HepG2 (cell line): ENCODE results near the gene KLB. TPM values are rescaled to one million over a fixed set of nuclear protein-coding genes. Genes with fewer than 3 reads are reported as not detected.

ENCODE experiments used
- DMAP1 ChIP-seq: IDR thresholded peaks from 2 replicates; pipeline ENCODE4 v1.6.1; 2016
- GFI1 ChIP-seq: sonication (generic); formaldehyde crosslinking; IDR thresholded peaks from 2 replicates; pipeline ENCODE4 v1.5.0; 2020; ENCODE audit warnings: missing genetic modification reagents, mild to moderate bottlenecking, borderline replicate concordance
- KDM3A ChIP-seq: IDR thresholded peaks from 2 replicates; pipeline ENCODE4 v1.6.1; 2018; ENCODE audit warnings: low read depth, missing compliant biosample characterization
- KIAA2018 ChIP-seq: sonication (generic); formaldehyde crosslinking; IDR thresholded peaks from 2 replicates; pipeline ENCODE4 v1.5.0; 2020; ENCODE audit warnings: mild to moderate bottlenecking, missing genetic modification reagents, borderline replicate concordance
- MAFF ChIP-seq: IDR thresholded peaks from 2 replicates; pipeline ENCODE4 v1.6.1; 2011; ENCODE audit warnings: low read depth, low read length, improper control_type of control experiment
- SRSF4 ChIP-seq: fragments of 200-400 bp; formaldehyde crosslinking; IDR thresholded peaks from one replicate; pipeline ENCODE4 v1.6.1; 2018; ENCODE audit warnings: mild to moderate bottlenecking, low read depth, low read length, moderate library complexity; ENCODE audit not compliant: poor library complexity, severe bottlenecking
- ZFP37 ChIP-seq: sonication (generic); formaldehyde crosslinking; IDR thresholded peaks from 2 replicates; pipeline ENCODE4 v1.4.0; 2020; ENCODE audit warnings: missing genetic modification reagents, borderline replicate concordance
- ZMAT5 ChIP-seq: sonication (generic); formaldehyde crosslinking; IDR thresholded peaks from 2 replicates; pipeline ENCODE4 v1.5.0; 2020; ENCODE audit warnings: mild to moderate bottlenecking, low read depth, missing genetic modification reagents, borderline replicate concordance
- ZNF260 ChIP-seq: sonication (generic); formaldehyde crosslinking; IDR thresholded peaks from 2 replicates; pipeline ENCODE4 v1.4.0; 2020; ENCODE audit warnings: missing genetic modification reagents, low read depth, mild to moderate bottlenecking, borderline replicate concordance
- ZNF629 ChIP-seq: sonication (generic); formaldehyde crosslinking; conservative IDR thresholded peaks from 2 replicates; pipeline ENCODE4 v1.5.0; 2020; ENCODE audit warnings: missing genetic modification reagents
- ZNF768 ChIP-seq: sonication (generic); formaldehyde crosslinking; IDR thresholded peaks from 2 replicates; pipeline ENCODE4 v1.4.0; 2020; ENCODE audit warnings: missing genetic modification reagents
- polyA plus RNA-seq, 8 experiments: library from polyadenylated mRNA; depleted of rRNA in 3 of 8; stranded (reverse) in 7 of 8; unstranded in 1 of 8; fragments of >200 nt; fragmentation: Illumina TruSeq in 4 of 8; extraction: Trizol in 4 of 8; gene quantifications; 2 replicates each; pipeline versions ENCODE4 v1.2.1 to v1.2.3, GENCODE V29; 2011 to 2016; ENCODE audit warnings: low read depth in 4 of 8, missing spikeins in 1 of 8, mixed read lengths in 1 of 8; ENCODE audit not compliant: insufficient read depth in 1 of 8
- total RNA-seq, 5 experiments: library from RNA; depleted of rRNA; stranded (reverse); fragments of >200 nt; fragmentation: Illumina TruSeq; extraction: Trizol; gene quantifications; 2 replicates each; pipeline ENCODE4 v1.2.3, GENCODE V29; 2016; ENCODE audit warnings: low read depth in 1 of 5
- TF ChIP-seq, protein P1 (sequence below): sonication (generic); formaldehyde crosslinking; IDR thresholded peaks from 2 replicates; pipeline ENCODE4 v1.5.0; 2020; ENCODE audit warnings: mild to moderate bottlenecking, missing genetic modification reagents

The KLB gene
- total and polyA plus RNA-seq, 2 of the 13 experiments (the other 11 are each of a cell fraction or from before 2014, with no cell fraction given): 25.3 to 82.0 TPM

DNA sequence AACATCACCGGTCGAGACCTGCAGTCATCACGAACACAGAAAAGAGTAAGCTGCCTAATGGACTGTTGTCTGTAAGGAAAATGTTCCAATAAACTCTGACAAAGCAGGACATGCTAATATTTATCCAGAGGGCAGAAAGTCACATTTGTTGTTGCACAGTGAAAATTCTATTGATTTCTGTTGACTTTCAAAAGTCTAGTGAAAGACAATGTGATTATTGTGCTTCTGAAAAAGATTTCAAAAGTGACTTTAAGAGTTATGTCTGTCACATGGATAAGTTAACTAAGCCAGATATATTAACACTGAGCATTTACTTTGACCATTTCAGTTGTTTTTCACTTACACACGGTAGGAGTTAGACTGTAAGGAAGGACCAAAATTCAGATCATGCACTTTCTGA, 31.3 kb upstream of the KLB start (continued):
- TF ChIP-seq, protein P1, sequence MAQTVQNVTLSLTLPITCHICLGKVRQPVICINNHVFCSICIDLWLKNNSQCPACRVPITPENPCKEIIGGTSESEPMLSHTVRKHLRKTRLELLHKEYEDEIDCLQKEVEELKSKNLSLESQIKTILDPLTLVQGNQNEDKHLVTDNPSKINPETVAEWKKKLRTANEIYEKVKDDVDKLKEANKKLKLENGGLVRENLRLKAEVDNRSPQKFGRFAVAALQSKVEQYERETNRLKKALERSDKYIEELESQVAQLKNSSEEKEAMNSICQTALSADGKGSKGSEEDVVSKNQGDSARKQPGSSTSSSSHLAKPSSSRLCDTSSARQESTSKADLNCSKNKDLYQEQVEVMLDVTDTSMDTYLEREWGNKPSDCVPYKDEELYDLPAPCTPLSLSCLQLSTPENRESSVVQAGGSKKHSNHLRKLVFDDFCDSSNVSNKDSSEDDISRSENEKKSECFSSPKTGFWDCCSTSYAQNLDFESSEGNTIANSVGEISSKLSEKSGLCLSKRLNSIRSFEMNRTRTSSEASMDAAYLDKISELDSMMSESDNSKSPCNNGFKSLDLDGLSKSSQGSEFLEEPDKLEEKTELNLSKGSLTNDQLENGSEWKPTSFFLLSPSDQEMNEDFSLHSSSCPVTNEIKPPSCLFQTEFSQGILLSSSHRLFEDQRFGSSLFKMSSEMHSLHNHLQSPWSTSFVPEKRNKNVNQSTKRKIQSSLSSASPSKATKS (CRISPR knock-in tag): no peak
- no peak for TF ChIP-seq ZFP37
- no peak for TF ChIP-seq ZNF629 (CRISPR knock-in tag)
- no peak for TF ChIP-seq KIAA2018 (CRISPR knock-in tag)
- TF ChIP-seq DMAP1 (CRISPR knock-in tag): no peak
- TF ChIP-seq ZMAT5: no peak
- TF ChIP-seq MAFF: no peak
- peak; percentile 29; the same call in 1 of the 2 replicates for TF ChIP-seq GFI1 (CRISPR knock-in tag)
- no peak for TF ChIP-seq KDM3A (CRISPR knock-in tag)
- TF ChIP-seq SRSF4: no peak
- no peak for TF ChIP-seq ZNF260 (CRISPR knock-in tag)
- TF ChIP-seq ZNF768 (CRISPR knock-in tag): no peak
